Activated naive CD4-positive, alpha-beta T cell treated with anti-CD3 and anti-CD28 coated beads, Interleukin-2, amount 10 ng/mL, durations not matched to agents 7 days and 5 days (primary cell): ENCODE results near the gene KRTAP21-2.

Experiments
- CTCF ChIA-PET: fragments of 350-600 bp; sonication (Branson Sonifier 250); formaldehyde crosslinking; loops from one replicate; lab custom pipeline; 2021; ENCODE audit warnings: antibody characterized with exemption; lab: Charles Lee
- DNase-seq: peaks from one replicate; pipeline ENCODE4 v3.0.0-alpha.2; 2020
- H3K27ac Mint-ChIP-seq: one replicate; pipeline ENCODE4 v1.8.0; 2021; ENCODE audit warnings: mild to moderate bottlenecking, moderate library complexity, mixed read lengths
- H3K27me3 Mint-ChIP-seq: one replicate; pipeline ENCODE4 v1.8.0; 2021; ENCODE audit warnings: mild to moderate bottlenecking, mixed read lengths
- H3K36me3 Mint-ChIP-seq: one replicate; pipeline ENCODE4 v1.8.0; 2021; ENCODE audit warnings: mixed read lengths
- H3K4me1 Mint-ChIP-seq: one replicate; pipeline ENCODE4 v1.8.0; 2021; ENCODE audit warnings: mixed read lengths
- H3K4me3 Mint-ChIP-seq: one replicate; pipeline ENCODE4 v1.8.0; 2021; ENCODE audit warnings: mild to moderate bottlenecking, moderate library complexity, mixed read lengths
- H3K9me3 Mint-ChIP-seq: one replicate; pipeline ENCODE4 v1.8.0; 2021; ENCODE audit warnings: mixed read lengths

Gene KRTAP21-2

DNA sequence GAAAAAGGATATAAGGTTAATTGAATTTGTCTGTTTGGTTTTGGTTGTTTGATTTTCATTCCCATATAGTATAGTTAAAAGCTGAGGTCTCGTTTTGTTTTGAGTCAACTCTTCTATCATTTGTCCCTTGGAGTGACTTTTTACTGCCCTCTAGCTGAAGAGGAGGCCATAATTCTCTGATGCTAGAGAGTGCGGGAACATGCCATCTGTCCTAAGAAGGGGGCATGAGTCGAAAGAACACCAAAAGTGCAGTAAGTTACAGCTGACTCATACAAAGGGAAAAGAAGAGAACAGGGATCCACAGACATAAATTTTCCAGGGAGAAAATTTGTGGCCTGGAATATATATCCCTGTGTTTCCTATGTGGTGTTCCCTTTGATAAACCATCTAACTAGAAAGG is 32.6 kb downstream of the KRTAP21-2 start:
- H3K27me3 Mint-ChIP-seq: no peaks in the 10 kb centered on the region
- peaks cover 2% of the 10 kb centered on the region for H3K9me3 Mint-ChIP-seq
- CTCF ChIA-PET: no interaction called here
- no peak overlapping the region for H3K27ac Mint-ChIP-seq
- DNase-seq: no peak
- no peak overlapping the region for H3K4me3 Mint-ChIP-seq
- no peaks in the 10 kb centered on the region for H3K36me3 Mint-ChIP-seq
- H3K4me1 Mint-ChIP-seq: peaks cover 12% of the 10 kb centered on the region

GRCh38 chr21:30713766-30714165 is 33.3 kb downstream of the KRTAP21-2 start:
- Mint-ChIP-seq H3K4me3 (no peak overlapping the region), H3K27ac (no peak overlapping the region)

GRCh38 chr21:30710499-30710898 is 36.6 kb downstream of the KRTAP21-2 start:
- no peak for DNase-seq
- Mint-ChIP-seq H3K36me3 (no peaks in the 10 kb centered on the region), H3K4me3 (no peak overlapping the region), H3K27me3 (no peaks in the 10 kb centered on the region), H3K27ac (no peak overlapping the region), H3K9me3 (peaks cover 2% of the 10 kb centered on the region), H3K4me1 (no peaks in the 10 kb centered on the region)
- CTCF ChIA-PET: no interaction called here

More at GRCh38 chr21:30713766-30714165, 33.3 kb downstream of the KRTAP21-2 start:
- Mint-ChIP-seq H3K9me3 (peaks cover 2% of the 10 kb centered on the region), H3K4me1 (peaks cover 7% of the 10 kb centered on the region), H3K36me3 (no peaks in the 10 kb centered on the region), H3K27me3 (no peaks in the 10 kb centered on the region)
- CTCF ChIA-PET: no interaction called here
- DNase-seq: no peak

- CTCF ChIA-PET: no interaction called here
- no peak overlapping the region for H3K27ac Mint-ChIP-seq
- H3K27me3 Mint-ChIP-seq: no peaks in the 10 kb centered on the region
- no peaks in the 10 kb centered on the region for H3K36me3 Mint-ChIP-seq
- no peaks in the 10 kb centered on the region for H3K9me3 Mint-ChIP-seq
- H3K4me3 Mint-ChIP-seq: no peak overlapping the region
- no peaks in the 10 kb centered on the region for H3K4me1 Mint-ChIP-seq
- no peak for DNase-seq
Measured at GRCh38 chr21:30707409-30707808, 39.6 kb downstream of the KRTAP21-2 start.
